ENCODE data around the gene MLYCD.

DNA sequence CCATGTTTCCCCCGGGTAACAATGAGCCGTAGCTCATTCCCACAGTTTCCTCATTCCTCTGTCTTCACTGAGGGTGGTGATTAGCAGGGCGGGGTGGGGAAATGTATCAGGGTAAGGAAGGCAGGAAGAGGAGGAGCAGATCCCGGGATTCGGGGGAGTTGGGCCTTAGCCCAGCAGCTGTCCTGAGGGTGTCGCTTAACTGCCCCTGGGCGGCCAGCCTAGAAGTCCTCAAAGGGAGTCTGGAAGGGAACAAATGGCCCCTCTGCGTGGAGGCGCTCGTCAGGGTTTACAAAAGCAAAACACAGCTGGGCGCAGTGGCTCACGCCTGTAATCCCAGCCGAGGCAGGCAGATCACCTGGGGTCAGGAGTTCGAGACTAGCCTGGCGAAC, 14.3 kb downstream of the MLYCD start:
- TF ChIP-seq POLR2A (IDR thresholded peaks at IDR 0.05; ENCODE audit: low read length) (no peak), GATA1 (IDR thresholded peaks at IDR 0.05; ENCODE audit: low read depth, low read length) (no peak)

Measured in erythroblast (primary cell).